Effector CD4-positive, alpha-beta T cell (primary cell): ENCODE data around the gene LGALS4.
"Not testable (repeated sequence)": the region's sequence is repeated elsewhere in the genome, so short reads cannot be mapped to it uniquely, and the experiment has no call there.

Experiments
- DNase-seq: peaks from one replicate; pipeline ENCODE4 v3.0.0-alpha.2; 2020

Gene LGALS4

DNA sequence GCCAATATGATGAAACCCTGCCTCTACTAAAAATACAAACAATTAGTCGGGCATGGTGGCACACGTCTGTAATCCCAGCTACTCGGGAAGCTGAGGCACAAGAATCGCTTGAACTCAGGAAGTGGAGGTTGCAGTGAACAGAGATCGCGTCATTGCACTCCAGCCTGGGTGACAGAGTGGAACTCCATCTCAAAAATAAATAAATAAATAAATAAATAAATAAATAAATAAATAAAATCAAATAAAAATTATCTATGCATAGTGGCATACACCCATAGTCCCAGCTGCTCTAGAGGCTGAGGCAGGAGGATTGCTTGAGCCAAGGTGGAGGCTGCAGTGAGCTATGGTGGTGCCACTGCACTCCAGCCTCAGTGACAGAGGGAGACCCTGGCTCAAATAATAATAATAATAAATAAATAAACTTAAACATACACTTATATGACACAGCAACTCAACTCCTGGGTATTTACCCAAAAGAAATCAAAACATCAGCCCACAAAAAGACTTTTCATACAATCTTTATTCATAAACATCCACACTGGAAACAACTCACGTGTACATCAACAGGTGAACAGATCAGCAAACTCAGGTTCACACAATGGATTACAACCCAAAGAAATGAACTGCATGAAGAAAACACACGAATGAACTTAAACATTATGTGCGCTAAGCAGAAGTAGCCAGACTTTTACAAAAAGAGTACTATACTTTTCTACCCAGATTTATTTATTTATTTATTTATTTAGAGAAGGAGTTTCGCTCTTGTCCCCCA is 46.3 kb downstream of the LGALS4 start:
- no peak for DNase-seq

DNA sequence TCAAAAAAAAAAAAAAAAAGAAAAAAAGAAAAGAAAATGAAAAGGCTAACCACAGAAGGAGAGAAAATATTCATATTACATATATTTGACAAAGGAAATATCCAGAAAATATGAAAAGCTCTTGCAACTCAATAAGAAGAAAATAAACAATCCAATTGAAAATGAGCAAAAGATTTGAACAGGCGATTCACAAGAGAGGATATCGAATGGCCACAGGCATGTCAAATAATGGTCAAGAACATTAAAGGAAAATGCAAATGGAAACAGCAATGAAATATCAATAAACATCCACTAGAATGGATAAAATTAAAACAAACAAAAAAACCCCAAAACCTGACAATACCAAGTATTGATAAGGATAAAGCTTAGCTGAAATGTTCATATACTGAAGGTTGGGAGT is 47.5 kb downstream of the LGALS4 start:
- DNase-seq = no peak

DNA sequence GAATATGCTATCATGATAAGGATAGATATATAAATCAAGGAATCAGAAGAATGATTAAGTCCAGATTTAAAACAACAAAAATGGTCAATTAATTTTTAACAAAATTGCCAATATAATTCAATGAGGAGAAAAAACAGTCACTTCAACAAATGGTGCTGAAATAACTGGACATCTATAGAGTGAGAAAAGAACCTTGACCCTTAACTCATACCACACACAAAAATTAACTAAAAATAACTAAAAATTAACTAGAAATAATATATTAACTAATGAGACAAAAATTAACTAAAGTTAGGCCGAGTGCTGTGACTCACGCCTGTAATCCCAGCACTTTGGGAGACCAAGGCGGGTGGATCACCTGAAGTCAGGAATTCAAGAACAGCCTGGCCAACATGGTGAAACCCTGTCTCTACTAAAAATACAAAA is 48.9 kb downstream of the LGALS4 start:
- DNase-seq = no peak

DNA sequence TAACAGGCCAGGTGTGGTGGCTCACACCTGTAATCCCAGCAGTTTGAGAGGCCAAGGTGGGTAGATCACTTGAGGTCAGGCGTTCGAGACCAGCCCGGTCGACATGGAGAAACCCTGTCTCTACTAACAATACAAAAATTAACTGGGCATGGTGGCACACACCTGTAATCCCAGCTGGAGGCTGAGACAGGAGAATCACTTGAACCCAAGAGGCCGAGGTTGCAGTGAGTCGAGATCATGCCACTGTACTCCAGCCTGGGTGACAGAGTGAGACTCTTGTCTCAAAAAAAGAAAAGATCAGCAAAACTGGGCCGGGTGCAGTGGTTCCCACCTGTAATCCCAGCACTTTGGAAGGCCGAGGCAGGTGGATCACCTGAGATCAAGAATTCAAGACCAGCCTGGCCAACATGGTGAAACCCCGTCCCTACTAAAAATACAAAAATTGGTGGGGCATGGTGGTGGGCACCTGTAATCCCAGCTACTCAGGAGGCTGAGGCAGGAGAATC is 50.8 kb downstream of the LGALS4 start:
- DNase-seq = not testable (repeated sequence)

DNA sequence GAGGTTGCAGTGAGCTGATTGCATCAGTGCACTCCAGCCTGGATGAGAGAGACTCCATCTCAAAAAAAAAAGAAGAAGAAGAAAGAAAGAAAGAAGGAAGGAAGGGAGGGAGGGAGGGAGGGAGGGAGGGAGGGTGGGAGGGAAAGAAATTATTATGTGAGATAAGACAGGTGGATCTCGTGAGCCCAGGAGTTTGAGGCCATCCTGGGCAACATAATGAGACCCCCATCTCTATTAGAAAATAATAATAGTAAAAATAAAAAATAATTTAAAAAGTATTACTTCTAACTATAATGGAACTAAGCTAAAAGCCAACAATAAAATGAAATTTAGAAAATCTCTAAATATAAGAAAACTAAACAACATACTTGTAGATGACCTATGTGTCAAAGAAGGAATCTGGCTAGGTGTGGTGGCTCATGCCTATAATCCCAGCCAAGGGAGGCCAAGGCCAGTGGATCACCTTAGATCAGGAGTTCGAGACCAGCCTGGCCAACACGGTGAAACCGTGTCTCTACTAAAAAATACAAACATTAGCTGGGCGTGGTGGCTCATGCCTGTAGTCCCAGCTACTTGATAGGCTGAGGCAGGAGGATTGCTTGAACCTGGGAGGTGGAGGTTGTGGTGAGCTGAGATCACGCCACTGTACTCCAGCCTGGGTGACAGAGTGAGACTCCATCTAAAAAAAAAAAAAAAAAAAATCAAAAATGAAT is 51.8 kb downstream of the LGALS4 start:
- DNase-seq = not testable (repeated sequence)

DNA sequence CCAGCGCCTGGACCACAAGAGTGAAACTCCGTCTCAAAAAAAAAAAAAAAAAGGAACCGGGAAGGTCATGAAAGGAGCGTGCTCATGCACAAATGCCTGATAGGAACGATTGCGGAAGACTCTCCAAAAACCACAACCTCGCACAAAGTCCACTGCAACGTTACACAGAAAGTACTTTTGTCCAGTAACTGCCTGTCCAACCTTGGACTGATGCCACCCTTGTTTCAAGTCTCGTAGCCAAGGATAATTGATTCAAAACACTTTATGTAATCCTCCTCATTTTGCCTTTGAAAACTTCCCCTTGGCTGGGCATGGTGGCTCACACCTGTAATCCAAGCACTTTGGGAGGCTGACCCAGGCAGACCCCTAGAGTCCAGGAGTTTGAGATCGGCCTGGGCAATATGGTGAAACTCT is 53.1 kb downstream of the LGALS4 start:
- DNase-seq = no peak

DNA sequence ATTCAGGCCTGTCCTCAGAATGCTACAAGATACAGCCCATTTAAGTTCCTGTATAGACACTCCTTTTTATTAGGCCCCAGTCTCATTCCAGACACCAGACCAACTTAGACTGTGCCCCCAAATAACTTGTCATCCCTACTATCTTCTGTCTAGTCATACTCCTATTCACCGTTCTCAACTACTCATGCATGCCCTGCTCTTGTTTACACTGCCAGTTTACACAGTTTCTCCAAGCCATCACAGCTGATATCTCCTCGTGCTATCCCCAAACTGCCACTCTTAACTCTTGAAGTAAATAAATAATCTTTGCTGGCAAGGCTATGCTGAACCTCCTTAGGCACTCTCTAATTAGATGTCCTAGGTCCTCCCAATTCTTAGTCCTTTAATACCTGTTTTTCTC is 58.5 kb downstream of the LGALS4 start:
- not testable (repeated sequence) for DNase-seq

DNA sequence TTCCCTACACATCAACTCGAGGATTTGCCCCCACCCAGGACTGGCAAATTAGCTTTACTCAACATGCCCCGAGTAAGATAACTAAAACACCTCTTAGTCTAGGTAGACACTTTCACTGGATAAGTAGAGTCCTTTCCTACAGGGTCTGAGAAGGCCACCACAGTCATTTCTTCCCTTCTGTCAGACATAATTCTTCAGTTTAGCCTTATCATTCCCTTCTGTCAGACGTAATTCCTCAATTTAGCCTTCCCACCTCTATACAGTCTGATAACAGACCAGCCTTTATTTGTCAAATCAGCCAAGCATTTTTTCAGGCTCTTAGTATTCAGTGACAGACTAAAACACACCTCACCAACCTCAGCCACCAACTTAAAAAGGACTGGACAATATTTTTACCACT is 59.0 kb downstream of the LGALS4 start:
- DNase-seq = not testable (repeated sequence)
